ENCODE measurements around the gene ADAMTS20.

GRCh38 chr12:43540470-43540869 is 11.5 kb downstream of the ADAMTS20 start:
- TF ChIP-seq CTCF (IDR thresholded peaks at IDR 0.05): no peak
- no peak for TF ChIP-seq POLR2A (IDR thresholded peaks at IDR 0.05)

Measured in esophagus squamous epithelium (tissue), 4 donors.